GM18499 (cell line): ENCODE data around the gene OR4M1.
"Not testable (repeated sequence)": the region's sequence is repeated elsewhere in the genome, so short reads cannot be mapped to it uniquely, and the experiment has no call there.

Source experiments
- ATAC-seq: cut with Tn5 transposase; IDR thresholded peaks from one replicate; pipeline ENCODE4 v1.9.1; 2021; ENCODE audit warnings: moderate number of reproducible peaks; ENCODE audit not compliant: insufficient read depth, unreplicated experiment

Gene OR4M1

DNA sequence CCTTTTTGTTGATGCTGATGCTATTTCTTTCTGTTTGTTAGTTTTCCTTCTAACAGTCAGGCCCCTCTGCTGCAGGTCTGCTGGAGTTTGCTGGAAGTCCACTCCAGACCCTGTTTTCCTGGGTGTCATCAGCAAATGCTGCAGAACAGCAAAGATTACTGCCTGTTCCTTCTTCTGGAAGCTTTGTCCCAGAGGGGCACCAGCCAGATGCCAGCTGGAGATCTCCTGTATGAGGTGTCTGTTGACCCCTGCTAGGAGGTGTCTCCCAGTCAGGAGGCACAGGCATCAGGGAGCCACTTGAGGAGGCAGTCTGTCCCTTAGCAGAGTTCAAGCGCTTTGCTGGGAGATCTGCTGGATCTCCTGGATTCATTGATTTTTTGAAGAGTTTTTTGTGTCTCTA lies 46.6 kb downstream of the OR4M1 start:
- not testable (repeated sequence) for ATAC-seq

DNA sequence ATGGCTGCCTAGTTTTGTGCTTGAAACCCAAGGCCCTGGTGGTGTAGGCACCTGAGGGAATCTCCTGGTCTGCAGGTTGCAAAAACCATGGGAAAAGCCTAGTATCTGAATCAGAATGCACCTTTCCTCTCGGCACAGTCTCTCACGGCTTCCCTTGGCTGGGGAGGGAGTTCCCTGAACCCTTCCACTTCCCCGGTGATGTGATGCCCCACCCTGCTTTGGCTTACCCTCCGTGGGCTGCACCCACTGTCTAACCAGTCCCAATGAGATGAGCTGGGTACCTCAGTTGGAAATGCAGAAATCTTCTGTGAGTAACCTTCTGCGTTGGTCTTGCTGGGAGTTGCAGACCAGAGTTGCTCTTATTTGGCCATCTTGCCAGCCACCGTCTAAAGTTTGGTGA lies 47.7 kb downstream of the OR4M1 start:
- not testable (repeated sequence) for ATAC-seq

DNA sequence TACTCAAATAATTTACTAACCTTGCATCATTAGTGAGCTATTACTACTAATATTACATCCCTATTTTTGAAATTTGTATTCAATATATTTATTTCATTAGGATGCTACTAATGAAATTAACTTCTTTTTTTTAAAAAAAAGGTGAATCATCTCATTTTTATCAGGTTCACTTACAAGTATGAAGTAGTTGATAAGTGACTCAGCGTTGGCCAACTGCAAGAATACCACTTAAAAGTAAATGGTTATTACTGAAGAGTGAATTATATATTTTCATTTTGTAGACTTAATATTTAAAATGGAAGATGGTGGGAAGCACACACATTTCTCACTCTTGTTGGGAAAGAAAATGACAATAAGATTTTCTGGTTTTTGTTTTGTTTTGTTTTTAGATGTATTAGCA lies 49.9 kb downstream of the OR4M1 start:
- ATAC-seq = no peak

DNA sequence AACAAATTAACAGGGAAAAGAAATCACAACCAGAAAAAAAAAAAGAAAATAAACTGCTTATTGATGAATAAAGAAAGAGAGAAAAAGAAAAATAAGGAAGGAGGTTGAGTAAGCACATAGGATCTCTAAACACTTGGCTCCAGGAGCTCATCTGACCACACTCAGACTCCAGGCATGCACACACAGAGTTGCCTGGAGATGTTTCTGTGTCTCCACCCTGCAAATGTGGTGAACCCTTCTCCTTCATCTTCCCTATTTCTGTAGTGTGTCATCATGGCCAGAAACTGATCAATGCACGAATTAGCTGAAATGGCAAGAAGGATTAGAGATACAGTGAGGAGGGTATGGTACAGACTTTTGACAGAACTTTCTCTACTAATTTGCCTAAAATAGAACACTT lies 50.5 kb downstream of the OR4M1 start:
- ATAC-seq = no peak

DNA sequence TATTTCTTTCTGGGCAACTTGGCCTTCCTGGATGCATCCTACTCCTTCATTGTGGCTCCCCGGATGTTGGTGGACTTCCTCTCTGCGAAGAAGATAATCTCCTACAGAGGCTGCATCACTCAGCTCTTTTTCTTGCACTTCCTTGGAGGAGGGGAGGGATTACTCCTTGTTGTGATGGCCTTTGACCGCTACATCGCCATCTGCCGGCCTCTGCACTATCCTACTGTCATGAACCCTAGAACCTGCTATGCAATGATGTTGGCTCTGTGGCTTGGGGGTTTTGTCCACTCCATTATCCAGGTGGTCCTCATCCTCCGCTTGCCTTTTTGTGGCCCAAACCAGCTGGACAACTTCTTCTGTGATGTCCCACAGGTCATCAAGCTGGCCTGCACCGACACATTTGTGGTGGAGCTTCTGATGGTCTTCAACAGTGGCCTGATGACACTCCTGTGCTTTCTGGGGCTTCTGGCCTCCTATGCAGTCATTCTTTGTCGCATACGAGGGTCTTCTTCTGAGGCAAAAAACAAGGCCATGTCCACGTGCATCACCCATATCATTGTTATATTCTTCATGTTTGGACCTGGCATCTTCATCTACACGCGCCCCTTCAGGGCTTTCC lies 54.4 kb downstream of the OR4M1 start:
- ATAC-seq = not testable (repeated sequence)

DNA sequence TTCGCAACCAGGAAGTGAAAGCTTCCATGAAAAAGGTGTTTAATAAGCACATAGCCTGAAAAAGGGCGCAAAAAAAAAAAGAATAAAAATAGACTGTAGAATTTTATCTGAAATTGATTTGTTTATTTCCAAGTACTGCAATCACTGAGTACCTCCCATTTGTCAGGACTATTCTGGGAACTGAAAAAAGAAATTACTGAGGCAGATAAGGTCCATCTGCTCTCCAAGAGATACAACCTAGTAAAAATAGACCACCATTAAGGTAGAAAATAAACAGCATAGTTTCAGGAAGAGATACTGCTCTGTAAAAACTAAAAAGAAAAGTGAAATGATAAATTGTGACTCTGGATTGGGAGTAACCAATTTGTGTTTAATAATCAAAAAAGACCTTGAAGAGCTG lies 55.0 kb downstream of the OR4M1 start:
- no peak for ATAC-seq
